SK-N-MC (cell line): ENCODE results near the gene MMP2.

Experiments
- DNase-seq: peaks from one replicate; pipeline ENCODE4 v3.0.0-alpha.2; 2011; ENCODE audit warnings: low read depth, low spot score
- H3K27ac ChIP-seq: fragments of 200-600 bp; sonication (generic); 2 replicates; pipeline ENCODE4 v1.5.1; 2016; ENCODE audit warnings: mixed run types
- H3K36me3 ChIP-seq: fragments of 200-600 bp; sonication (generic); 2 replicates; pipeline ENCODE4 v1.6.1; 2017; ENCODE audit warnings: antibody characterized with exemption, low read length, mixed read lengths; ENCODE audit not compliant: insufficient read depth
- H3K4me3 ChIP-seq: fragments of 200-600 bp; sonication (generic); 2 replicates; pipeline ENCODE4 v1.5.1; 2016
- H3K9ac ChIP-seq: fragments of 200-600 bp; sonication (generic); 2 replicates; pipeline ENCODE4 v1.8.0; 2017; ENCODE audit warnings: mixed run types, mixed read lengths; ENCODE audit not compliant: insufficient read length
- H3K9me3 ChIP-seq: fragments of 200-600 bp; sonication (generic); 2 replicates; pipeline ENCODE4 v1.6.1; 2017; ENCODE audit warnings: low read depth, mild to moderate bottlenecking, antibody characterized with exemption, low read length, moderate library complexity, mixed read lengths
- EZH2 ChIP-seq: fragments of 200-600 bp; sonication (generic); IDR thresholded peaks from one replicate; pipeline ENCODE4 v1.6.1; 2017; ENCODE audit warnings: antibody characterized with exemption
- FOXP2 ChIP-seq: optimal IDR thresholded peaks from 2 replicates; pipeline ENCODE3; 2011; ENCODE audit warnings: mild to moderate bottlenecking, moderate library complexity; ENCODE audit not compliant: insufficient read depth; ENCODE audit errors: extremely low read length, control extremely low read depth
- POLR2AphosphoS5 ChIP-seq: IDR thresholded peaks from 2 replicates; pipeline ENCODE4 v1.6.1; 2012; ENCODE audit warnings: mild to moderate bottlenecking, low read depth, low read length, borderline replicate concordance

The MMP2 gene

GRCh38 chr16:55510185-55510805 is 31.3 kb downstream of the MMP2 start:
- no peak overlapping the region for H3K4me3 ChIP-seq
- DNase-seq: no peak
- no peak overlapping the region for H3K9ac ChIP-seq
- H3K27ac ChIP-seq: no peak overlapping the region
- no peaks in the 10 kb centered on the region for H3K9me3 ChIP-seq
- no peak for TF ChIP-seq FOXP2
- no peaks in the 10 kb centered on the region for H3K36me3 ChIP-seq

DNA sequence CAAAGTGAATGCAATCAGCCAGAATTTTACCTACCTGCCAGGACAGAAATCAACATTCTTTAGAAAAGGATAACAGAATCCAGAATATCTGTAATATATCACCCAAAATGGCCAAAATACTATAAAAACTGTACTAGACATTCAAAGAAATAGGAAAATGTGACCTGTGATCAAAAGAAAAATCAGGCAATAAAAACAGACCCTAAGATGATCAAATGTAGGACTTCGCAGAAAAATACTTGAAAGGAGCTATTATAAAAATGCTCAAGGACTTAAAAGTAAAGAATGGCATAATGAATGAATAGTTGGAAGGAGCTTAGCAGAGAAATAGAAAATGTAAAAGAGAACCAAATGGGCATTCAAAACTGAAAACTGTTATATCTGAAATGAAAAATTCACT is 33.9 kb downstream of the MMP2 start:
- H3K4me3 ChIP-seq: no peak overlapping the region
- TF ChIP-seq POLR2AphosphoS5: no peak
- DNase-seq: no peak
- no peaks in the 10 kb centered on the region for H3K9me3 ChIP-seq
- no peak overlapping the region for H3K27ac ChIP-seq
- H3K9ac ChIP-seq: no peak overlapping the region
- H3K36me3 ChIP-seq: no peaks in the 10 kb centered on the region

DNA sequence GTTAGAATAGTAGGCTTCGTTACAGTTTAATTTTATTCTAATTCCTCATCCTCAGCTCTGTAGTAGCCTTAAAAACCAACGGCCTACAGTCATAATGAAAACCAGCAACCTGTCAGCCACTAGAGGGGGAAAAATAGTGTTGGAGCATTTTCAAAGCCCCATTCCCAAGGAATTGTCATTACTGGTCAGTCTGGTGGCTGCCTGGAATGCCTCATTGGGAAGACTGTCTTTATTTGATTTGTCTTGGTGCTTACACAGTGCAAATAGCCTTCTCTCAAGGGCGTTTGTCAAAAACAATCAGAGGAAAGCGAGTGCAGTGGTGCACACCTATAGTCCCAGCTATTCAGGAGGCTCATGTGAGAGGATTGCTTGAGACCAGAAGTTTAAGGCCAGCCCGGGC is 34.6 kb downstream of the MMP2 start:
- Histone ChIP-seq H3K4me3 (no peak overlapping the region), H3K36me3 (no peaks in the 10 kb centered on the region), H3K9ac (no peak overlapping the region), H3K9me3 (no peaks in the 10 kb centered on the region), H3K27ac (no peak overlapping the region)
- DNase-seq: no peak
- TF ChIP-seq FOXP2 (no peak), POLR2AphosphoS5 (no peak), EZH2 (no peak)

GRCh38 chr16:55515111-55515510 is 36.1 kb downstream of the MMP2 start:
- Histone ChIP-seq H3K4me3 (no peak overlapping the region), H3K9me3 (no peaks in the 10 kb centered on the region)
- TF ChIP-seq EZH2 (no peak), POLR2AphosphoS5 (no peak), FOXP2 (no peak)

GRCh38 chr16:55521792-55522191 is 42.8 kb downstream of the MMP2 start:
- TF ChIP-seq EZH2 (no peak), FOXP2 (no peak)
- Histone ChIP-seq H3K9ac (no peak overlapping the region), H3K36me3 (no peaks in the 10 kb centered on the region), H3K27ac (no peak overlapping the region), H3K9me3 (no peaks in the 10 kb centered on the region), H3K4me3 (no peak overlapping the region)
- DNase-seq: no peak

More at GRCh38 chr16:55515111-55515510, 36.1 kb downstream of the MMP2 start:
- DNase-seq: no peak
- no peaks in the 10 kb centered on the region for H3K36me3 ChIP-seq
- no peak overlapping the region for H3K9ac ChIP-seq
- H3K27ac ChIP-seq: no peak overlapping the region

- DNase-seq: no peak
- Histone ChIP-seq H3K9me3 (no peaks in the 10 kb centered on the region), H3K9ac (no peak overlapping the region), H3K36me3 (no peaks in the 10 kb centered on the region), H3K4me3 (no peak overlapping the region), H3K27ac (no peak overlapping the region)
- TF ChIP-seq POLR2AphosphoS5 (no peak), FOXP2 (no peak), EZH2 (no peak)
Observed at GRCh38 chr16:55526441-55526840, 47.4 kb downstream of the MMP2 start.

GRCh38 chr16:55527885-55528284 is 48.9 kb downstream of the MMP2 start:
- TF ChIP-seq FOXP2 (no peak), EZH2 (no peak), POLR2AphosphoS5 (no peak)
- Histone ChIP-seq H3K36me3 (no peaks in the 10 kb centered on the region), H3K4me3 (no peak overlapping the region), H3K9ac (no peak overlapping the region), H3K27ac (no peak overlapping the region), H3K9me3 (no peaks in the 10 kb centered on the region)
- DNase-seq: no peak

- Histone ChIP-seq H3K27ac (no peak overlapping the region), H3K9me3 (no peaks in the 10 kb centered on the region), H3K9ac (no peak overlapping the region), H3K36me3 (no peaks in the 10 kb centered on the region), H3K4me3 (no peak overlapping the region)
- no peak for DNase-seq
- no peak for TF ChIP-seq EZH2
- no peak for TF ChIP-seq POLR2AphosphoS5
- TF ChIP-seq FOXP2: no peak
Observed at GRCh38 chr16:55529018-55529417, 50.0 kb downstream of the MMP2 start.

- H3K9ac ChIP-seq: no peak overlapping the region
- TF ChIP-seq FOXP2 (no peak), POLR2AphosphoS5 (no peak), EZH2 (no peak)
- H3K27ac ChIP-seq: no peak overlapping the region
- H3K4me3 ChIP-seq: no peak overlapping the region
- H3K9me3 ChIP-seq: no peaks in the 10 kb centered on the region
- H3K36me3 ChIP-seq: no peaks in the 10 kb centered on the region
- DNase-seq: no peak
Observed at GRCh38 chr16:55530316-55530856, 51.4 kb downstream of the MMP2 start.

GRCh38 chr16:55532227-55532626 is 53.2 kb downstream of the MMP2 start:
- no peaks in the 10 kb centered on the region for H3K9me3 ChIP-seq
- H3K36me3 ChIP-seq: no peaks in the 10 kb centered on the region
- H3K4me3 ChIP-seq: no peak overlapping the region
- TF ChIP-seq POLR2AphosphoS5 (no peak), EZH2 (no peak), FOXP2 (no peak)
- no peak overlapping the region for H3K27ac ChIP-seq
- no peak overlapping the region for H3K9ac ChIP-seq
- no peak for DNase-seq
